H7 (cell line): ENCODE results near the gene LTA. TPM values are rescaled to one million over a fixed set of nuclear protein-coding genes. Genes with fewer than 3 reads are reported as not detected.

Experiments used
- DNase-seq: peaks from one replicate; pipeline ENCODE4 v3.0.0; 2012
- H3K27me3 ChIP-seq: 2 replicates; pipeline ENCODE4 v1.6.0; 2011; ENCODE audit warnings: mild to moderate bottlenecking, low read length; ENCODE audit not compliant: control insufficient read depth, insufficient read depth
- H3K36me3 ChIP-seq: replicated peaks from 2 replicates; pipeline ENCODE4 v1.5.1; 2011; ENCODE audit warnings: low read length; ENCODE audit not compliant: control insufficient read depth, insufficient read depth
- H3K4me3 ChIP-seq: 2 replicates; pipeline ENCODE4 v1.5.1; 2011; ENCODE audit warnings: low read depth, mild to moderate bottlenecking, control low read depth, low read length, moderate library complexity; ENCODE audit not compliant: insufficient read depth
- total RNA-seq: library from RNA; depleted of rRNA; stranded (reverse); fragments of >200 nt; shearing (Covaris generic); gene quantifications from 2 replicates; pipeline ENCODE4 v1.2.3, GENCODE V29; 2014

LTA gene
- total RNA-seq, 1 experiment from 2014 or later, result not detected

GRCh38 chr6:31534521-31535040 is 37.5 kb upstream of the LTA start:
- no peaks in the 10 kb centered on the region for H3K27me3 ChIP-seq
- peaks cover 80% of the 10 kb centered on the region for H3K36me3 ChIP-seq
- no peak overlapping the region for H3K4me3 ChIP-seq
- no peak for DNase-seq

GRCh38 chr6:31535538-31536324 is 36.4 kb upstream of the LTA start:
- no peak for DNase-seq
- no peak overlapping the region for H3K4me3 ChIP-seq
- H3K27me3 ChIP-seq, result no peaks in the 10 kb centered on the region
- H3K36me3 ChIP-seq, result peaks cover 82% of the 10 kb centered on the region

- H3K27me3 ChIP-seq, result no peaks in the 10 kb centered on the region
- no peak overlapping the region for H3K4me3 ChIP-seq
- H3K36me3 ChIP-seq, result peaks cover 56% of the 10 kb centered on the region
Measured at GRCh38 chr6:31538805-31539400, 33.2 kb upstream of the LTA start.

GRCh38 chr6:31540640-31541039 is 31.4 kb upstream of the LTA start:
- H3K4me3 ChIP-seq, result peak overlapping the region; percentile 93
- DNase-seq, result no peak
- H3K27me3 ChIP-seq, result no peaks in the 10 kb centered on the region
- peaks cover 41% of the 10 kb centered on the region for H3K36me3 ChIP-seq

More at GRCh38 chr6:31538805-31539400, 33.2 kb upstream of the LTA start:
- DNase-seq, result no peak

- Histone ChIP-seq H3K36me3 (peaks cover 36% of the 10 kb centered on the region), H3K27me3 (no peaks in the 10 kb centered on the region), H3K4me3 (peak overlapping the region; percentile 93)
- DNase-seq, result peak; percentile 54
Measured at GRCh38 chr6:31541059-31541657, 30.9 kb upstream of the LTA start.

GRCh38 chr6:31541658-31542521 is 30.2 kb upstream of the LTA start, which contains the start of gene DDX39B:
Gene DDX39B, minus strand, starts transcription at chr6:31542003. Its CDS starts 1,471 bp downstream, at chr6:31540532.
- Histone ChIP-seq H3K4me3 (peak within 1 kb of the TSS; percentile 93), H3K36me3 (peaks cover 29% of the 10 kb centered on the region), H3K27me3 (no peaks in the 10 kb centered on the region)
- DNase-seq, result peak; percentile 89

- Histone ChIP-seq H3K36me3 (peaks cover 19% of the 10 kb centered on the region), H3K27me3 (no peaks in the 10 kb centered on the region), H3K4me3 (no peak overlapping the region)
- DNase-seq, result no peak
Measured at GRCh38 chr6:31543639-31544038, 28.4 kb upstream of the LTA start.

- Histone ChIP-seq H3K4me3 (no peak overlapping the region), H3K27me3 (no peaks in the 10 kb centered on the region), H3K36me3 (peaks cover 11% of the 10 kb centered on the region)
- no peak for DNase-seq
Measured at GRCh38 chr6:31544676-31545075, 27.4 kb upstream of the LTA start.

- Histone ChIP-seq H3K36me3 (peaks cover 5% of the 10 kb centered on the region), H3K4me3 (no peak overlapping the region), H3K27me3 (no peaks in the 10 kb centered on the region)
- no peak for DNase-seq
Measured at GRCh38 chr6:31545291-31545690, 26.8 kb upstream of the LTA start.

- Histone ChIP-seq H3K27me3 (no peaks in the 10 kb centered on the region), H3K36me3 (peaks cover 4% of the 10 kb centered on the region), H3K4me3 (peak within 1 kb of the TSS; percentile 58)
- peak; percentile 86 for DNase-seq
Measured at GRCh38 chr6:31546339-31546957, 25.6 kb upstream of the LTA start, which contains the start of gene ATP6V1G2. Gene ATP6V1G2, minus strand, starts transcription at chr6:31546608. Its CDS starts 49 bp downstream, at chr6:31546559.

- DNase-seq, result peak; percentile 92
- H3K4me3 ChIP-seq, result peak within 1 kb of the TSS; percentile 58
- no peaks in the 10 kb centered on the region for H3K27me3 ChIP-seq
- peaks cover 4% of the 10 kb centered on the region for H3K36me3 ChIP-seq
Measured at GRCh38 chr6:31546958-31547726, 24.9 kb upstream of the LTA start, which contains the start of gene NFKBIL1. Gene NFKBIL1, plus strand, starts transcription at chr6:31547608. Its CDS starts 87 bp downstream, at chr6:31547695.

GRCh38 chr6:31547727-31548543 is 24.2 kb upstream of the LTA start:
- no peaks in the 10 kb centered on the region for H3K27me3 ChIP-seq
- no peak for DNase-seq
- H3K36me3 ChIP-seq, result peaks cover 4% of the 10 kb centered on the region
- peak overlapping the region; percentile 4 for H3K4me3 ChIP-seq
